ENCODE results near the gene EEFSEC. TPM values are rescaled to one million over a fixed set of nuclear protein-coding genes. Genes with fewer than 3 reads are reported as not detected.
A peak's percentile ranks its signal among the peaks of the same experiment; 100 is the strongest.

The EEFSEC gene
- total RNA-seq, 1 donor from 2014 or later, result 10.1 TPM

GRCh38 chr3:128270559-128271492 is 117.5 kb downstream of the EEFSEC start:
- no peak overlapping the region for H3K4me3 ChIP-seq (ENCODE audit: low read depth, low read length)
- no peak for DNase-seq (ENCODE audit: low read depth)
- TF ChIP-seq CTCF (conservative IDR thresholded peaks at IDR 0.05; ENCODE audit: low read depth, low read length), result no peak

- no peak for TF ChIP-seq CTCF (conservative IDR thresholded peaks at IDR 0.05; ENCODE audit: low read depth, low read length)
- no peak for DNase-seq (ENCODE audit: low read depth)
- H3K4me3 ChIP-seq (ENCODE audit: low read depth, low read length), result no peak overlapping the region
Measured at GRCh38 chr3:128271536-128272332, 118.5 kb downstream of the EEFSEC start.

GRCh38 chr3:128273109-128273840 is 120.0 kb downstream of the EEFSEC start:
- no peak for DNase-seq (ENCODE audit: low read depth)
- no peak for TF ChIP-seq CTCF (conservative IDR thresholded peaks at IDR 0.05; ENCODE audit: low read depth, low read length)

GRCh38 chr3:128273841-128274573 is 120.7 kb downstream of the EEFSEC start:
- no peak for DNase-seq (ENCODE audit: low read depth)
- H3K4me3 ChIP-seq (ENCODE audit: low read depth, low read length), result no peak overlapping the region
- no peak for TF ChIP-seq CTCF (conservative IDR thresholded peaks at IDR 0.05; ENCODE audit: low read depth, low read length)

More at GRCh38 chr3:128273109-128273840, 120.0 kb downstream of the EEFSEC start:
- H3K4me3 ChIP-seq (ENCODE audit: low read depth, low read length), result no peak overlapping the region

- no peak overlapping the region for H3K4me3 ChIP-seq (ENCODE audit: low read depth, low read length)
- DNase-seq (ENCODE audit: low read depth), result peak; percentile 31
- no peak for TF ChIP-seq CTCF (conservative IDR thresholded peaks at IDR 0.05; ENCODE audit: low read depth, low read length)
Measured at GRCh38 chr3:128274837-128275236, 121.6 kb downstream of the EEFSEC start.

Measured in epithelial cell of proximal tubule (primary cell).